Liver (tissue), 9 donors: ENCODE results near the gene ZNF460. TPM values are rescaled to one million over a fixed set of nuclear protein-coding genes. Genes with fewer than 3 reads are reported as not detected.

Experiments used
- DNase-seq: peaks from one replicate; pipeline ENCODE4 v3.0.0-alpha.2; 2017; ENCODE audit warnings: low spot score
- H3K27ac ChIP-seq, 2 donors: one replicate each; pipeline ENCODE4 v1.7.0; 2013; ENCODE audit warnings: inconsistent platforms in 2 of 2, low read length in 2 of 2, control low read depth in 1 of 2, low read depth in 1 of 2, mild to moderate bottlenecking in 1 of 2
- H3K27me3 ChIP-seq, 4 donors: one replicate each; pipeline versions ENCODE4 v1.6.1 to v1.7.0; 2013; ENCODE audit warnings: low read length in 3 of 4, inconsistent platforms in 1 of 4, mild to moderate bottlenecking in 1 of 4, moderate library complexity in 1 of 4; ENCODE audit not compliant: control insufficient read depth in 4 of 4, insufficient read depth in 4 of 4
- H3K36me3 ChIP-seq, 4 donors: one replicate each; pipeline versions ENCODE4 v1.6.1 to v1.7.0; 2013; ENCODE audit warnings: low read length in 3 of 4, mild to moderate bottlenecking in 3 of 4, low read depth in 1 of 4, moderate library complexity in 1 of 4; ENCODE audit not compliant: control insufficient read depth in 4 of 4, insufficient read depth in 3 of 4
- H3K4me1 ChIP-seq, 4 donors: one replicate each; pipeline versions ENCODE4 v1.6.1 to v1.7.0; 2013; ENCODE audit warnings: low read length in 3 of 4, mild to moderate bottlenecking in 3 of 4, moderate library complexity in 1 of 4; ENCODE audit not compliant: control insufficient read depth in 4 of 4, insufficient read depth in 4 of 4
- H3K4me3 ChIP-seq, 3 donors: one replicate each; pipeline versions ENCODE4 v1.6.1 to v1.7.0; 2013; ENCODE audit warnings: low read length in 3 of 3, control low read depth in 1 of 3, low read depth in 1 of 3, mild to moderate bottlenecking in 1 of 3
- H3K9ac ChIP-seq, 2 donors: one replicate each; pipeline ENCODE4 v1.7.0; 2013; ENCODE audit warnings: low read length in 2 of 2, mild to moderate bottlenecking in 2 of 2, moderate library complexity in 2 of 2, control low read depth in 1 of 2, low read depth in 1 of 2
- H3K9me3 ChIP-seq, 4 donors: one replicate each; pipeline versions ENCODE4 v1.6.1 to v1.7.0; 2013; ENCODE audit warnings: low read length in 3 of 4; ENCODE audit not compliant: control insufficient read depth in 4 of 4
- ATF3 ChIP-seq: IDR thresholded peaks from 2 replicates; pipeline ENCODE4 v1.6.1; 2016; ENCODE audit warnings: antibody characterized with exemption
- EGR1 ChIP-seq, 2 donors: IDR thresholded peaks; 2 replicates each; pipeline ENCODE4 v1.6.1; 2016 to 2018; ENCODE audit warnings: antibody characterized with exemption in 2 of 2, low read depth in 2 of 2
- FOXA1 ChIP-seq: IDR thresholded peaks from 2 replicates; pipeline ENCODE4 v1.6.1; 2016; ENCODE audit warnings: antibody characterized with exemption
- FOXA2 ChIP-seq: IDR thresholded peaks from 2 replicates; pipeline ENCODE4 v1.6.1; 2016; ENCODE audit warnings: antibody characterized with exemption
- HNF4A ChIP-seq, 2 donors: conservative IDR thresholded peaks; 2 replicates each; pipeline ENCODE4 v1.6.1; 2016; ENCODE audit warnings: antibody characterized with exemption in 2 of 2, mild to moderate bottlenecking in 2 of 2
- HNF4G ChIP-seq: IDR thresholded peaks from 2 replicates; pipeline ENCODE4 v1.6.1; 2016; ENCODE audit warnings: antibody characterized with exemption
- MAX ChIP-seq: IDR thresholded peaks from 2 replicates; pipeline ENCODE4 v1.6.1; 2016; ENCODE audit warnings: antibody characterized with exemption
- NR2F2 ChIP-seq: IDR thresholded peaks from 2 replicates; pipeline ENCODE4 v1.6.1; 2016; ENCODE audit warnings: antibody characterized with exemption
- RAD21 ChIP-seq, 2 donors: IDR thresholded peaks; 2 replicates each; pipeline ENCODE4 v1.6.1; 2016; ENCODE audit warnings: antibody characterized with exemption in 2 of 2, mild to moderate bottlenecking in 2 of 2
- REST ChIP-seq: IDR thresholded peaks from 2 replicates; pipeline ENCODE4 v1.6.1; 2016; ENCODE audit warnings: antibody characterized with exemption, mild to moderate bottlenecking
- SP1 ChIP-seq: IDR thresholded peaks from 2 replicates; pipeline ENCODE4 v1.6.1; 2018; ENCODE audit warnings: antibody characterized with exemption, mild to moderate bottlenecking
- TAF1 ChIP-seq: conservative IDR thresholded peaks from 2 replicates; pipeline ENCODE4 v1.6.1; 2016; ENCODE audit warnings: antibody characterized with exemption, mild to moderate bottlenecking
- YY1 ChIP-seq: IDR thresholded peaks from 2 replicates; pipeline ENCODE4 v1.6.1; 2016; ENCODE audit warnings: antibody characterized with exemption, mild to moderate bottlenecking
- ZBTB33 ChIP-seq: IDR thresholded peaks from 2 replicates; pipeline ENCODE4 v1.6.1; 2016; ENCODE audit warnings: antibody characterized with exemption
- WGBS: extraction: QIAGEN DNeasy Blood & Tissue Kit; methylation state at CpG from one replicate; pipeline ENCODE4 v1.1.7; 2013; 5-methylcytosine and 5-hydroxymethylcytosine counted together
- polyA plus RNA-seq, 2 donors: library from polyadenylated mRNA; stranded (reverse) in 1 of 2; unstranded in 1 of 2; fragments of 200-250 nt in 1 of 2; fragments of >200 nt in 1 of 2; fragmentation: Nextera tagmentation in 1 of 2; extraction: Ambion mirVana in 1 of 2; gene quantifications; one replicate each; pipeline versions ENCODE4 v1.2.1 to v1.2.3, GENCODE V29; 2013 to 2015
- total RNA-seq, 2 donors: library from RNA; depleted of rRNA; stranded (reverse); fragments of >200 nt; gene quantifications; one replicate each; pipeline ENCODE4 v1.2.3, GENCODE V29; 2014
- donor health status: healthy.
- donor health status: healthy.
- donor health status: healthy.
- donor health status: healthy.
- donor health status: healthy.

The ZNF460 gene
- total and polyA plus RNA-seq, 4 donors, result 0.24 to 54.4 (median 19.4) TPM

GRCh38 chr19:57317503-57317902 lies 37.2 kb downstream of the ZNF460 start:
- no peak overlapping the region for H3K4me3 ChIP-seq

GRCh38 chr19:57319869-57320179 lies 39.5 kb downstream of the ZNF460 start:
- H3K9ac ChIP-seq, result peak overlapping the region; percentile 19 to 81
- peak overlapping the region; percentile 50 to 72 for H3K27ac ChIP-seq
- peaks cover 3 to 21% (median 18%) of the 10 kb centered on the region in 4 donors for H3K9me3 ChIP-seq
- WGBS, result 0% methylated on average over 1 of the region's 1 CpG
- peaks cover 2 to 15% (median 14%) of the 10 kb centered on the region in 4 donors for H3K36me3 ChIP-seq
- no peak for DNase-seq
- no peaks in the 10 kb centered on the region for H3K27me3 ChIP-seq
- peak overlapping the region; percentile 64 to 90 (median 66) for H3K4me3 ChIP-seq
- peaks cover 2 to 18% (median 13%) of the 10 kb centered on the region in 4 donors for H3K4me1 ChIP-seq
- TF ChIP-seq HNF4G (no peak), EGR1 (IDR thresholded peaks at IDR 0.05; ENCODE audit: low read depth in 2 of 2) (no peak), ZBTB33 (no peak), MAX (no peak), SP1 (no peak), FOXA2 (no peak), NR2F2 (no peak), RAD21 (IDR thresholded peaks at IDR 0.05) (no peak), TAF1 (no peak), YY1 (no peak)

More at GRCh38 chr19:57317503-57317902, 37.2 kb downstream of the ZNF460 start:
- Histone ChIP-seq H3K9me3 (peaks cover 0 to 11% (median 10%) of the 10 kb centered on the region in 4 donors), H3K9ac (no peak overlapping the region), H3K27ac (no peak overlapping the region), H3K27me3 (no peaks in the 10 kb centered on the region), H3K36me3 (no peaks in the 10 kb centered on the region), H3K4me1 (peaks cover 2 to 18% (median 13%) of the 10 kb centered on the region in 4 donors)
- 16% methylated on average over 29 of the region's 29 CpGs for WGBS
- TF ChIP-seq SP1, result no peak
- no peak for TF ChIP-seq HNF4A (conservative IDR thresholded peaks at IDR 0.05)
- no peak for TF ChIP-seq MAX
- TF ChIP-seq FOXA1, result no peak
- TF ChIP-seq HNF4G, result no peak
- no peak for TF ChIP-seq REST
- TF ChIP-seq RAD21 (IDR thresholded peaks at IDR 0.05), result no peak
- no peak for TF ChIP-seq ZBTB33
- TF ChIP-seq ATF3, result no peak
- no peak for DNase-seq
